HG03378 (cell line): ENCODE results near the gene KLRB1.
"Not testable (repeated sequence)": the region's sequence is repeated elsewhere in the genome, so short reads cannot be mapped to it uniquely, and the experiment has no call there.

Source experiments
- ATAC-seq: cut with Tn5 transposase; IDR thresholded peaks from one replicate; pipeline ENCODE4 v1.9.1; 2021; ENCODE audit warnings: mild to moderate bottlenecking, moderate library complexity; ENCODE audit not compliant: unreplicated experiment

KLRB1 gene

DNA sequence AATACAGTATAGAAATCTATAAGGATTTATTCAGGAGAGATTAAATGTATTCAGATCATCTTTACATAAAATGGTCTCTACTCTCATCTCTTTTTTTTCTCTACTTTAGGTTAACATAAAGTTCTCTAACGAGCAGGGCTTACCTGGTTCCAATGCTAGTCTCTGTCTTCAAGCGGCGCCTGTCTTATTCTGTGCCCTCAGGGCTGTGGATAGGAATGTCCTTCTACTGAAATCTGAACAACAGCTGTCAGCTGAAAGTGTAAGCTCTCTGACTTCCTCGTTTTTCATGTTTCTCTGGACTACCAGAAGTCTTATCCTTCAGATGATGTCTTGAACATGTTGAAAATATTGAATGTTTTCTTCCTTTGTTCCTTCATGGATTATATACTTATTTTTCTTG, 62.2 kb downstream of the KLRB1 start:
- ATAC-seq = not testable (repeated sequence)
